ENCODE results near the gene RAB38. TPM values are rescaled to one million over a fixed set of nuclear protein-coding genes. Genes with fewer than 3 reads are reported as not detected.

Gene RAB38
- polyA plus RNA-seq, 3 donors = 19.9 to 22.4 (median 22.2) TPM

GRCh38 chr11:88179141-88179540, 3.9 kb upstream of the RAB38 start:
- DNase-seq (ENCODE audit: extremely low read depth in 1 of 11, low read depth in 9 of 11, low spot score in 4 of 11) = no peak

- DNase-seq (ENCODE audit: extremely low read depth in 1 of 11, low read depth in 9 of 11, low spot score in 4 of 11) = no peak
Measured at GRCh38 chr11:88178191-88178590, 2.9 kb upstream of the RAB38 start.

- DNase-seq (ENCODE audit: extremely low read depth in 1 of 11, low read depth in 9 of 11, low spot score in 4 of 11) = peak in 1 of 11 donors; percentile 44
Measured at GRCh38 chr11:88175569-88176075, 379 bp upstream of the RAB38 start.

- no peak for DNase-seq (ENCODE audit: extremely low read depth in 1 of 11, low read depth in 9 of 11, low spot score in 4 of 11)
Measured at GRCh38 chr11:88173956-88174355, 1.3 kb downstream of the RAB38 start.

GRCh38 chr11:88171982-88172381, 3.3 kb downstream of the RAB38 start:
- no peak for DNase-seq (ENCODE audit: extremely low read depth in 1 of 11, low read depth in 9 of 11, low spot score in 4 of 11)

- DNase-seq (ENCODE audit: extremely low read depth in 1 of 11, low read depth in 9 of 11, low spot score in 4 of 11) = no peak
Measured at GRCh38 chr11:88170673-88171072, 4.6 kb downstream of the RAB38 start.

GRCh38 chr11:88169881-88170280, 5.4 kb downstream of the RAB38 start:
- DNase-seq (ENCODE audit: extremely low read depth in 1 of 11, low read depth in 9 of 11, low spot score in 4 of 11) = no peak

- DNase-seq (ENCODE audit: extremely low read depth in 1 of 11, low read depth in 9 of 11, low spot score in 4 of 11) = no peak
Measured at GRCh38 chr11:88169471-88169870, 5.8 kb downstream of the RAB38 start.

- no peak for DNase-seq (ENCODE audit: extremely low read depth in 1 of 11, low read depth in 9 of 11, low spot score in 4 of 11)
Measured at GRCh38 chr11:88167853-88168252, 7.4 kb downstream of the RAB38 start.

GRCh38 chr11:88164806-88165585, 10.2 kb downstream of the RAB38 start:
- DNase-seq (ENCODE audit: extremely low read depth in 1 of 11, low read depth in 9 of 11, low spot score in 4 of 11) = no peak

- no peak for DNase-seq (ENCODE audit: extremely low read depth in 1 of 11, low read depth in 9 of 11, low spot score in 4 of 11)
Measured at GRCh38 chr11:88164320-88164719, 10.9 kb downstream of the RAB38 start.

GRCh38 chr11:88158081-88158480, 17.2 kb downstream of the RAB38 start:
- no peak for DNase-seq (ENCODE audit: extremely low read depth in 1 of 11, low read depth in 9 of 11, low spot score in 4 of 11)

GRCh38 chr11:88157370-88157769, 17.9 kb downstream of the RAB38 start:
- no peak for DNase-seq (ENCODE audit: extremely low read depth in 1 of 11, low read depth in 9 of 11, low spot score in 4 of 11)

GRCh38 chr11:88152381-88152780, 22.9 kb downstream of the RAB38 start:
- no peak for DNase-seq (ENCODE audit: extremely low read depth in 1 of 11, low read depth in 9 of 11, low spot score in 4 of 11)

- no peak for DNase-seq (ENCODE audit: extremely low read depth in 1 of 11, low read depth in 9 of 11, low spot score in 4 of 11)
Measured at GRCh38 chr11:88151709-88152265, 23.5 kb downstream of the RAB38 start.

- no peak for DNase-seq (ENCODE audit: extremely low read depth in 1 of 11, low read depth in 9 of 11, low spot score in 4 of 11)
Measured at GRCh38 chr11:88146106-88146505, 29.1 kb downstream of the RAB38 start.

- DNase-seq (ENCODE audit: extremely low read depth in 1 of 11, low read depth in 9 of 11, low spot score in 4 of 11) = no peak
Measured at GRCh38 chr11:88139865-88140264, 35.4 kb downstream of the RAB38 start.

- DNase-seq (ENCODE audit: extremely low read depth in 1 of 11, low read depth in 9 of 11, low spot score in 4 of 11) = no peak
Measured at GRCh38 chr11:88131764-88132470, 43.3 kb downstream of the RAB38 start.

GRCh38 chr11:88122956-88123355, 52.3 kb downstream of the RAB38 start:
- no peak for DNase-seq (ENCODE audit: extremely low read depth in 1 of 11, low read depth in 9 of 11, low spot score in 4 of 11)

- DNase-seq (ENCODE audit: extremely low read depth in 1 of 11, low read depth in 9 of 11, low spot score in 4 of 11) = no peak
Measured at GRCh38 chr11:88119561-88119960, 55.7 kb downstream of the RAB38 start.

Data from renal cortex interstitium (tissue), 11 donors.